ENCODE measurements around the gene MGMT. TPM values are rescaled to one million over a fixed set of nuclear protein-coding genes. Genes with fewer than 3 reads are reported as not detected.

MGMT gene
- total and polyA plus RNA-seq, 2 donors (not counting 3 experiments of a cell fraction or from before 2014, with no cell fraction given), result 15.0 to 15.2 TPM

DNA sequence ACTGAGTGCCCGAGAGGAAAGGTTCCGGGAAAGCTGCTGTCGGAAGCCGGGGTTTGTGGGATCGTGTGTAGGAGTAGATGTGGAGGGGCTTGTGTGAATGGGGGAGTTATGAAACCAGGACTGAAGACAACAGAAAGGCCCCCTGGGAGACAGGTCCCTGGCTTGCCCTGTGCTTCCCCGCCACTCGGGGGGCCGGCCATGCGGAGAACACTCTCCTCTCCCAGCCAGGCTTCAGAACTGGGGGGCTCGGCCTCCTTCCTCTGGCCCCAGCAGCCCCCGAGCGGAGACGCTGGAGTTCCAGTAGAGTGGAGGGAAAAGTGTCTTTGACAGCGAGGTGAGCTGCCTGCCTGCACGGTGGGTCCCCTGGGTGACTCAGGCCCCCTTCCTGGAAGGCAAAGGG is 185.0 kb downstream of the MGMT start:
- Histone ChIP-seq H3K36me3 (ENCODE audit: control insufficient read depth in 2 of 2, extremely low read depth in 1 of 2, insufficient read depth in 2 of 2, low read length in 2 of 2) (no peaks in the 10 kb centered on the region), H4K20me1 (replicated peaks; ENCODE audit: control insufficient read depth, extremely low read depth, insufficient read depth, low read length) (no peaks in the 10 kb centered on the region), H2AFZ (ENCODE audit: low read depth, low read length) (no peak overlapping the region), H3K27ac (ENCODE audit: insufficient read depth, low read depth, low read length) (no peak overlapping the region), H3K9me1 (replicated peaks; ENCODE audit: control insufficient read depth, extremely low read depth, insufficient read depth, low read length) (no peaks in the 10 kb centered on the region), H3K9me3 (replicated peaks; ENCODE audit: control insufficient read depth, insufficient read depth, low read length) (no peaks in the 10 kb centered on the region), H3K9ac (replicated peaks; ENCODE audit: extremely low read depth, insufficient read depth, low read length) (no peak overlapping the region), H3K79me2 (ENCODE audit: control insufficient read depth, insufficient read depth, low read length) (no peaks in the 10 kb centered on the region), H3K4me2 (ENCODE audit: insufficient read depth, low read length) (no peak overlapping the region), H3K4me3 (replicated peaks in 1 of 3; ENCODE audit: insufficient read depth in 1 of 3, low read depth in 1 of 3, low read length in 3 of 3) (no peak overlapping the region), H3K27me3 (ENCODE audit: control insufficient read depth in 2 of 2, insufficient read depth in 2 of 2, low read length in 2 of 2) (no peaks in the 10 kb centered on the region), H3K4me1 (ENCODE audit: control insufficient read depth, extremely low read depth, insufficient read depth, low read length) (no peaks in the 10 kb centered on the region)
- ChIA-PET CTCF (no interaction called here), POLR2A (no interaction called here)
- FAIRE-seq (no peak), DNase-seq (ENCODE audit: low read depth, low spot score) (no peak)
- TF ChIP-seq EZH2 (IDR thresholded peaks at IDR 0.05; ENCODE audit: borderline replicate concordance, low read depth, low read length, severe bottlenecking) (no peak), FOS (IDR thresholded peaks at IDR 0.05; ENCODE audit: borderline replicate concordance, insufficient read depth, low read length) (no peak), GATA2 (IDR thresholded peaks at IDR 0.05; ENCODE audit: insufficient read depth, insufficient read length, low read depth, low read length) (no peak), MYC (IDR thresholded peaks at IDR 0.05; ENCODE audit: low read depth, low read length) (no peak)
- TF ChIP-seq, protein P1, sequence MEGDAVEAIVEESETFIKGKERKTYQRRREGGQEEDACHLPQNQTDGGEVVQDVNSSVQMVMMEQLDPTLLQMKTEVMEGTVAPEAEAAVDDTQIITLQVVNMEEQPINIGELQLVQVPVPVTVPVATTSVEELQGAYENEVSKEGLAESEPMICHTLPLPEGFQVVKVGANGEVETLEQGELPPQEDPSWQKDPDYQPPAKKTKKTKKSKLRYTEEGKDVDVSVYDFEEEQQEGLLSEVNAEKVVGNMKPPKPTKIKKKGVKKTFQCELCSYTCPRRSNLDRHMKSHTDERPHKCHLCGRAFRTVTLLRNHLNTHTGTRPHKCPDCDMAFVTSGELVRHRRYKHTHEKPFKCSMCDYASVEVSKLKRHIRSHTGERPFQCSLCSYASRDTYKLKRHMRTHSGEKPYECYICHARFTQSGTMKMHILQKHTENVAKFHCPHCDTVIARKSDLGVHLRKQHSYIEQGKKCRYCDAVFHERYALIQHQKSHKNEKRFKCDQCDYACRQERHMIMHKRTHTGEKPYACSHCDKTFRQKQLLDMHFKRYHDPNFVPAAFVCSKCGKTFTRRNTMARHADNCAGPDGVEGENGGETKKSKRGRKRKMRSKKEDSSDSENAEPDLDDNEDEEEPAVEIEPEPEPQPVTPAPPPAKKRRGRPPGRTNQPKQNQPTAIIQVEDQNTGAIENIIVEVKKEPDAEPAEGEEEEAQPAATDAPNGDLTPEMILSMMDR (IDR thresholded peaks at IDR 0.05; ENCODE audit: extremely low read depth in 1 of 2, insufficient read depth in 1 of 2, low read depth in 1 of 2, low read length in 2 of 2), result no peak
- TF ChIP-seq, protein P2, sequence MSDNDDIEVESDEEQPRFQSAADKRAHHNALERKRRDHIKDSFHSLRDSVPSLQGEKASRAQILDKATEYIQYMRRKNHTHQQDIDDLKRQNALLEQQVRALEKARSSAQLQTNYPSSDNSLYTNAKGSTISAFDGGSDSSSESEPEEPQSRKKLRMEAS (IDR thresholded peaks at IDR 0.05; ENCODE audit: insufficient read depth, insufficient read length), result no peak
- intact Hi-C loops (cut with micrococcal nuclease), result loop anchor here (10.0 kb wide), 1 partner anchor 617 kb away; no protein-coding TSS in a partner anchor
- BruUV-seq (replicated peaks), result no TSS peak
- dilution Hi-C loops (cut with MboI; ENCODE audit: extremely low pct_ligation_motif_present, low sequenced_read_pairs), result no loop called here
